Heart left ventricle (tissue), 16 donors: ENCODE results near the gene SAP30. TPM values are rescaled to one million over a fixed set of nuclear protein-coding genes. Genes with fewer than 3 reads are reported as not detected.

Source experiments
- ATAC-seq, 4 donors: fragments of 200-7000 bp; cut with Tn5 transposase; one replicate each; pipeline ENCODE4 v1.9.1; 2020 to 2022; ENCODE audit warnings: moderate library complexity in 4 of 4, mild to moderate bottlenecking in 3 of 4, moderate number of reproducible peaks in 1 of 4
- DNase-seq, 5 donors: peaks; one replicate each; pipeline ENCODE4 v3.0.0-alpha.2; 2020
- H3K27ac ChIP-seq, 12 donors: fragments of 200-600 bp; sonication (generic) in 4 of 12; one replicate each; pipeline versions ENCODE4 v1.5.0 to v1.8.0; 2016 to 2022; ENCODE audit warnings: mild to moderate bottlenecking in 2 of 12
- H3K27me3 ChIP-seq, 9 donors: fragments of 200-600 bp; sonication (generic) in 2 of 9; one replicate each; pipeline versions ENCODE4 v1.5.1 to v1.8.0; 2016 to 2022; ENCODE audit warnings: mild to moderate bottlenecking in 3 of 9
- H3K36me3 ChIP-seq, 9 donors: fragments of 200-600 bp; sonication (generic) in 2 of 9; one replicate each; pipeline versions ENCODE4 v1.5.0 to v1.8.0; 2018 to 2022; ENCODE audit warnings: mild to moderate bottlenecking in 2 of 9
- H3K4me1 ChIP-seq, 12 donors: fragments of 200-600 bp; sonication (generic) in 4 of 12; one replicate each; pipeline versions ENCODE4 v1.5.0 to v1.8.0; 2016 to 2022; ENCODE audit warnings: mild to moderate bottlenecking in 3 of 12
- H3K4me3 ChIP-seq, 12 donors: fragments of 200-600 bp; sonication (generic) in 4 of 12; one replicate each; pipeline versions ENCODE4 v1.5.0 to v1.8.0; 2017 to 2022; ENCODE audit warnings: mild to moderate bottlenecking in 9 of 12, moderate library complexity in 4 of 12
- H3K9me3 ChIP-seq, 12 donors: fragments of 200-600 bp; sonication (generic) in 4 of 12; one replicate each; pipeline versions ENCODE4 v1.5.0 to v1.8.0; 2016 to 2022; ENCODE audit warnings: mild to moderate bottlenecking in 1 of 12
- CTCF ChIP-seq, 12 donors: fragments of 200-600 bp; sonication (generic) in 4 of 12; IDR thresholded peaks; one replicate each; pipeline versions ENCODE4 v1.5.0 to v1.8.0; 2018 to 2022; ENCODE audit warnings: antibody characterized with exemption in 12 of 12, mild to moderate bottlenecking in 5 of 12
- POLR2A ChIP-seq, 2 donors: fragments of 450-650 bp; IDR thresholded peaks; one replicate each; pipeline ENCODE4 v1.6.1; 2017; ENCODE audit warnings: antibody characterized with exemption in 2 of 2, mild to moderate bottlenecking in 2 of 2, moderate library complexity in 2 of 2
- WGBS, 4 donors: extraction: QIAGEN DNeasy Blood & Tissue Kit in 2 of 4; methylation state at CpG; one replicate each; pipeline versions ENCODE4 v1.1.5 to v1.1.7; 2013 to 2018; 5-methylcytosine and 5-hydroxymethylcytosine counted together
- intact Hi-C, 10 donors: fragments of 100-400 bp; cut with DNase I; formaldehyde crosslinking; loops; one replicate each; pipeline versions ENCODE4 v1.11.1 to v1.14.2; 2022
- polyA plus RNA-seq, 2 donors: library from polyadenylated mRNA; stranded (reverse); fragments of 200-250 nt; gene quantifications; one replicate each; pipeline ENCODE4 v1.2.3, GENCODE V29; 2013
- total RNA-seq, 9 donors: library from RNA; depleted of rRNA in 2 of 9; stranded (reverse); fragments of >200 nt in 2 of 9; fragmentation: NEBNext Ultra II Directional in 3 of 9; extraction: Animal tissue kit (Norgen Biotek cat#: 25700) in 3 of 9; gene quantifications; one replicate each; pipeline versions ENCODE4 v1.1.0 to v1.2.4, GENCODE V29; 2016 to 2023
- donor health status: ischemic (EF 13 %, LVEDD 7.1; RV severe dilation, severe dysfunction).
- donor health status: healthy with polysubstance abuse.
- donor health status: DM: no; HTN: yes; CAD: no.
- donor health status: DM: no; HTN: no; CAD: no.
- donor health status: ischemic (EF 25% LVEDD 6.9; RV normal size, moderate dysfunction).
- donor health status: ischemic (EF 25% LVEDD 5.7; RV mildly dilated, moderate dysfunction).
- donor health status: healthy.
- donor health status: DM: yes; HTN: yes; CAD: no.
- donor health status: ischemic (EF 35%, LVEDD 5.7; RV mildly dilated, moderate dysfunction).
- donor health status: nonischemic (EF 11% LVEDD 7.7; RV severe dilation, severe dysfunction).
- donor health status: DM: yes; HTN: yes; CAD: no.
- donor health status: PGD.
- donor health status: ischemic (EF 29% LVEDD 5.4; RV normal size, mild dysfunction).
- donor health status: nonischemic (EF 23%, LVEDD 6.1; RV moderate dilation, normal function).

SAP30 gene
- total and polyA plus RNA-seq, 11 donors = 9.8 to 29.1 (median 15.1) TPM

- ATAC-seq = no peak
- H3K4me3 ChIP-seq = no peak overlapping the region
- 93 to 99% (median 96%) methylated on average over 4 of the region's 4 CpGs for WGBS, 4 donors
- TF ChIP-seq CTCF (IDR thresholded peaks at IDR 0.05) (no peak), POLR2A (IDR thresholded peaks at IDR 0.05) (no peak)
- no peaks in the 10 kb centered on the region for H3K9me3 ChIP-seq
- no peaks in the 10 kb centered on the region for H3K27me3 ChIP-seq
- peaks cover 0 to 13% (median 3%) of the 10 kb centered on the region in 9 donors for H3K36me3 ChIP-seq
- no peak overlapping the region for H3K27ac ChIP-seq
- peaks cover 0 to 20% (median under 1%) of the 10 kb centered on the region in 12 donors for H3K4me1 ChIP-seq
- DNase-seq = no peak
- intact Hi-C loops = no loop called here
Observed at GRCh38 chr4:173382349-173382748, 11.6 kb downstream of the SAP30 start.

- intact Hi-C loops = no loop called here
- DNase-seq (no peak), ATAC-seq (no peak)
- TF ChIP-seq POLR2A (IDR thresholded peaks at IDR 0.05) (no peak), CTCF (IDR thresholded peaks at IDR 0.05) (no peak)
- no peaks in the 10 kb centered on the region for H3K27me3 ChIP-seq
- H3K4me3 ChIP-seq = no peak overlapping the region
- peaks cover 0 to 9% (median 0%) of the 10 kb centered on the region in 12 donors for H3K4me1 ChIP-seq
- no peak overlapping the region for H3K27ac ChIP-seq
- peaks cover 0 to 15% (median 7%) of the 10 kb centered on the region in 9 donors for H3K36me3 ChIP-seq
- no peaks in the 10 kb centered on the region for H3K9me3 ChIP-seq
Observed at GRCh38 chr4:173386751-173387150, 16.0 kb downstream of the SAP30 start.

GRCh38 chr4:173391701-173392100 lies 20.9 kb downstream of the SAP30 start:
- no peaks in the 10 kb centered on the region for H3K27me3 ChIP-seq
- intact Hi-C loops = no loop called here
- no peak for TF ChIP-seq CTCF (IDR thresholded peaks at IDR 0.05)
- no peak for TF ChIP-seq POLR2A (IDR thresholded peaks at IDR 0.05)
- ATAC-seq (no peak), DNase-seq (no peak)
- WGBS, 4 donors = 92 to 100% (median 96%) methylated on average over 1 of the region's 1 CpG
- peaks cover 0 to 4% (median 0%) of the 10 kb centered on the region in 12 donors for H3K9me3 ChIP-seq
- H3K4me3 ChIP-seq = no peak overlapping the region
- no peak overlapping the region for H3K27ac ChIP-seq
- H3K4me1 ChIP-seq = no peaks in the 10 kb centered on the region
- H3K36me3 ChIP-seq = peaks cover 0 to 35% (median 12%) of the 10 kb centered on the region in 9 donors

- ATAC-seq (no peak), DNase-seq (no peak)
- Histone ChIP-seq H3K9me3 (peaks cover 0 to 4% (median 0%) of the 10 kb centered on the region in 12 donors), H3K4me3 (peak overlapping the region in 1 of 12 donors; percentile 19), H3K36me3 (peaks cover 0 to 22% (median 4%) of the 10 kb centered on the region in 9 donors), H3K27ac (no peak overlapping the region), H3K4me1 (no peaks in the 10 kb centered on the region), H3K27me3 (no peaks in the 10 kb centered on the region)
- 73 to 85% (median 83%) methylated on average over 1 of the region's 1 CpG for WGBS, 4 donors
- no peak for TF ChIP-seq CTCF (IDR thresholded peaks at IDR 0.05)
- no peak for TF ChIP-seq POLR2A (IDR thresholded peaks at IDR 0.05)
- intact Hi-C loops = no loop called here
Observed at GRCh38 chr4:173397604-173398003, 26.9 kb downstream of the SAP30 start.
